Naive thymus-derived CD4-positive, alpha-beta T cell (primary cell): ENCODE data around the gene NT5C2. TPM values are rescaled to one million over a fixed set of nuclear protein-coding genes. Genes with fewer than 3 reads are reported as not detected.

Experiments
- ATAC-seq: fragments of 150-1000 bp; cut with Tn5 transposase; 2 replicates; pipeline ENCODE4 v1.10.0; 2021; ENCODE audit warnings: mild to moderate bottlenecking, moderate library complexity
- CTCF ChIA-PET: fragments of 350-600 bp; sonication (Branson Sonifier 250); formaldehyde crosslinking; loops from one replicate; lab custom pipeline; 2021; ENCODE audit warnings: antibody characterized with exemption; lab: Charles Lee
- POLR2A ChIA-PET: fragments of 350-600 bp; sonication (Branson Sonifier 250); formaldehyde crosslinking; loops from one replicate; lab custom pipeline; 2021; ENCODE audit warnings: antibody characterized with exemption, inconsistent platforms; lab: Charles Lee
- DNase-seq, 9 donors: peaks; one replicate each; pipeline versions ENCODE4 v3.0.0 to v3.0.0-alpha.2; 2020 to 2022; ENCODE audit warnings: mixed read lengths in 1 of 9
- H3K27ac ChIP-seq: one replicate; pipeline ENCODE4 v1.7.0; 2013; ENCODE audit warnings: mild to moderate bottlenecking, low read depth, low read length, moderate library complexity
- H3K27me3 ChIP-seq, 2 donors: one replicate each; pipeline ENCODE4 v1.7.0; 2013; ENCODE audit warnings: low read length in 2 of 2, mild to moderate bottlenecking in 2 of 2, moderate library complexity in 2 of 2; ENCODE audit not compliant: control insufficient read depth in 2 of 2, insufficient read depth in 2 of 2
- H3K36me3 ChIP-seq, 3 experiments: 1 replicate in 2 of 3; 2 replicates in 1 of 3; pipeline ENCODE4 v1.7.0; 2013; ENCODE audit warnings: low read length in 3 of 3, mild to moderate bottlenecking in 3 of 3, moderate library complexity in 1 of 3; ENCODE audit not compliant: insufficient read depth in 3 of 3, control insufficient read depth in 2 of 3
- H3K4me1 ChIP-seq, 2 donors: one replicate each; pipeline ENCODE4 v1.7.0; 2013; ENCODE audit warnings: low read length in 2 of 2, mild to moderate bottlenecking in 2 of 2, moderate library complexity in 1 of 2; ENCODE audit not compliant: control insufficient read depth in 2 of 2, insufficient read depth in 2 of 2
- H3K4me3 ChIP-seq: 2 replicates; pipeline ENCODE4 v1.7.0; 2013; ENCODE audit warnings: mild to moderate bottlenecking, low read length
- H3K9me3 ChIP-seq, 3 experiments: 1 replicate in 2 of 3; 2 replicates in 1 of 3; pipeline ENCODE4 v1.7.0; 2013; ENCODE audit warnings: low read length in 3 of 3; ENCODE audit not compliant: control insufficient read depth in 2 of 3
- H3K27ac Mint-ChIP-seq, 9 donors: one replicate each; pipeline ENCODE4 v1.8.0; 2020 to 2022; ENCODE audit warnings: mixed read lengths in 9 of 9, mild to moderate bottlenecking in 8 of 9, moderate library complexity in 5 of 9, inconsistent platforms in 2 of 9
- H3K27me3 Mint-ChIP-seq, 5 donors: one replicate each; pipeline ENCODE4 v1.8.0; 2021 to 2022; ENCODE audit warnings: mixed read lengths in 5 of 5, mild to moderate bottlenecking in 1 of 5
- H3K36me3 Mint-ChIP-seq, 5 donors: one replicate each; pipeline ENCODE4 v1.8.0; 2020 to 2022; ENCODE audit warnings: mixed read lengths in 5 of 5, mild to moderate bottlenecking in 3 of 5, inconsistent platforms in 1 of 5
- H3K4me1 Mint-ChIP-seq, 7 donors: one replicate each; pipeline ENCODE4 v1.8.0; 2020 to 2022; ENCODE audit warnings: mixed read lengths in 7 of 7, mild to moderate bottlenecking in 3 of 7, inconsistent platforms in 1 of 7
- H3K4me3 Mint-ChIP-seq, 10 donors: one replicate each; pipeline ENCODE4 v1.8.0; 2020 to 2022; ENCODE audit warnings: mild to moderate bottlenecking in 10 of 10, mixed read lengths in 10 of 10, moderate library complexity in 6 of 10, inconsistent platforms in 2 of 10
- H3K9me3 Mint-ChIP-seq, 11 donors: one replicate each; pipeline ENCODE4 v1.8.0; 2020 to 2022; ENCODE audit warnings: mixed read lengths in 11 of 11, mild to moderate bottlenecking in 4 of 11, inconsistent platforms in 1 of 11, moderate library complexity in 1 of 11
- intact Hi-C, 2 donors: fragments of 100-400 bp; cut with micrococcal nuclease; formaldehyde crosslinking; loops; one replicate each; pipeline ENCODE4 v1.15.1; 2023
- polyA plus RNA-seq, 2 donors: library from polyadenylated mRNA; unstranded; fragments of 300-500 nt; fragmentation: Illumina TruSeq; gene quantifications; one replicate each; pipeline ENCODE4 v1.2.3, GENCODE V29; 2021
- total RNA-seq, 6 experiments: library from RNA in 5 of 6; stranded (reverse) in 5 of 6; gene quantifications; 1 replicate in 5 of 6; 2 replicates in 1 of 6; pipeline ENCODE4 v1.2.3 and lab custom pipeline; 2021 to 2026

The NT5C2 gene
- total and polyA plus RNA-seq, 7 experiments from 2014 or later: 48.7 to 87.8 (median 68.9) TPM

DNA sequence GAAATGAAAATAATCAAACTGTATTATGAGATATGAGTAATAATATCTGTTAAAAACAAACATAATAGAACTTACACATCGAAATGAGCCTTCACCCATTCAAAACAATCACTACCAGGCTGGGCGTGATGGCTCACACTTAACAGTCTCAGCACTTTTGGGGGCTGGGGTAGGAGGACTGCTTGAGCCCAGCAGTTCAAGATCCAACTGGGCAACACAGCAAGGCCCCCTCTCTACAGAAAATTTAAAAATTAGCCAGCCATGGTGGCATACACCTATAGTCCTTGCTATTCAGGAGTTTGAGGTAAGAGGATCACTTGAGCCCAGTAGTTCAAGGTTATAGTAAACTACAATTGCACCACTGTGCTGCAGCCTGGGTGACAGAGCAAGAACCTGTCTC is 75.8 kb downstream of the NT5C2 start:
- H3K27me3 Mint-ChIP-seq: no peaks in the 10 kb centered on the region
- no peak overlapping the region for H3K27ac Mint-ChIP-seq
- CTCF ChIA-PET: no interaction called here
- Histone ChIP-seq H3K9me3 (no peaks in the 10 kb centered on the region), H3K36me3 (no peaks in the 10 kb centered on the region), H3K27ac (no peak overlapping the region), H3K4me1 (no peaks in the 10 kb centered on the region), H3K27me3 (no peaks in the 10 kb centered on the region), H3K4me3 (no peak overlapping the region)
- no peaks in the 10 kb centered on the region for H3K9me3 Mint-ChIP-seq
- DNase-seq (no peak), ATAC-seq (no peak)
- intact Hi-C loops: no loop called here
- peaks cover 3 to 19% (median 7%) of the 10 kb centered on the region in 7 donors for H3K4me1 Mint-ChIP-seq
- H3K36me3 Mint-ChIP-seq: peaks cover 0 to 7% (median 6%) of the 10 kb centered on the region in 5 donors
- POLR2A ChIA-PET: no interaction called here
- no peak overlapping the region for H3K4me3 Mint-ChIP-seq

DNA sequence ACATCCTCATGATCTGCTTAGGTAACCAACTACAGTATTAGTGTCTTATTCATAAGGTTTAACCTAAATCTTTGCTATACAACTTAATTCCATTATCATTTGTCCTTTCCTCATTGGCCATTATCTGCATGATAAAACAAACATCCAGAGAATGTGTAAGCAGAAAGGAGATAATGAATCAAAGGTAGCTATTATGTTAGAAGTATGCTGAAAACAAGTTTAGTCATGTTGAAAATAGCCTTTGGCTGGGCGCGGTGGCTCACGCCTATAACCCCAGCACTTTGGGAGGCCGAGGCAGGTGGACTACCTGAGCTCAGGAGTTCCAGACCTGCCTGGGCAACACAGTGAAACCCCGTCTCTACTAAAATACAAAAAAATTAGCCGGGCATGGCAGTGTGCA is 78.2 kb downstream of the NT5C2 start:
- intact Hi-C loops: no loop called here
- peaks cover 6 to 17% (median 8%) of the 10 kb centered on the region in 7 donors for H3K4me1 Mint-ChIP-seq
- no peaks in the 10 kb centered on the region for H3K4me1 ChIP-seq
- no peak overlapping the region for H3K27ac ChIP-seq
- no peak overlapping the region for H3K27ac Mint-ChIP-seq
- POLR2A ChIA-PET: no interaction called here
- H3K27me3 Mint-ChIP-seq: no peaks in the 10 kb centered on the region
- H3K36me3 Mint-ChIP-seq: peaks cover 3 to 8% (median 6%) of the 10 kb centered on the region in 5 donors
- H3K9me3 Mint-ChIP-seq: no peaks in the 10 kb centered on the region
- no peaks in the 10 kb centered on the region for H3K9me3 ChIP-seq
- H3K4me3 Mint-ChIP-seq: no peak overlapping the region
- no peak for ATAC-seq
- CTCF ChIA-PET: no interaction called here
- no peak overlapping the region for H3K4me3 ChIP-seq
- no peaks in the 10 kb centered on the region for H3K36me3 ChIP-seq
- H3K27me3 ChIP-seq: no peaks in the 10 kb centered on the region
- DNase-seq: no peak

DNA sequence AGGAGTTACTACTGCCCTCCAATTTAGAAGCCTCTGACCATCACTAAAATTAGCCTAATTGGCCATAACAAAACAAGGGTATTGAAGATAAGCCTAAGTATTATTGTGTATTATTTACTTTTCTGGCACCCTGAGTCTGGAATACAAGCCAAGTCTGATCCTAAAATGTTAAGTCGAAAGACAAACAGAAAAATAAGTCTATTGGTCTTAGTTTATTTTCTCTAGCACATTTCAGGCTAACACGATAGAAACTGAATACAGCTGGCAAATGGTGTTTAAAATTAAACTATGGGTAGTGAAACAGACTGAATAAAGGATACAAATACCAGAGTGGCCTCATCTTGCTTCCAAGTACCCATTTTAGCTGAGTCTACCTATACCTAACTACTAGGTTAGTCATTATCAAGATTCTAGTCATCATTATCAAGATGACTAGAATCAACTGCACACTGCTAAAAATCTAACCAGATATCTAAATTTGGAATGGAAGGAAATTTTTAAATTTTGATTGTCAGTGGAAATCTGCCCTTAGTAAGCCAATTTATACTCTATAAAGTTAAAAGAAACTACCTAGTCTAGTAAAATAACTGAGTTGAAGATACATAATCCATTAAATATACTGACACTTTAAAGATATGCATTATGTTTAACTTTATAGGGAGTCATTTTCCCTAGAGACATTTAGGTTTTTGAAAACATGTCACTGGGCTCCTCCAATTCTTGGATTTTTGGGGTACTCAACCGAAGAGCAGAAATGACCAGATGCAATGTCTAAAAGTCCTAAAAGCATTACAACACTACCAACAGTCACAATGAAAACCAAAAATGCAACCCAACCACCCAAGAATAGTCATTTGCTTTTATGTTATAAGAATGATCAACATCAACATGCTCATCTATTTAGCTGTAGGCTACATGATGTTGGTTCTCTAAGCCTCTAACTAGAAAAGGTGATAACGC is 80.9 kb downstream of the NT5C2 start:
- peak overlapping the region in 1 of 9 donors; percentile 6 for H3K27ac Mint-ChIP-seq
- Histone ChIP-seq H3K4me3 (no peak overlapping the region), H3K27me3 (no peaks in the 10 kb centered on the region), H3K27ac (no peak overlapping the region), H3K36me3 (no peaks in the 10 kb centered on the region), H3K9me3 (no peaks in the 10 kb centered on the region), H3K4me1 (no peaks in the 10 kb centered on the region)
- ATAC-seq: no peak
- DNase-seq: no peak
- CTCF ChIA-PET: no interaction called here
- POLR2A ChIA-PET: no interaction called here
- intact Hi-C loops: no loop called here
- H3K4me1 Mint-ChIP-seq: peaks cover 0 to 14% (median 11%) of the 10 kb centered on the region in 7 donors
- no peaks in the 10 kb centered on the region for H3K27me3 Mint-ChIP-seq
- H3K36me3 Mint-ChIP-seq: peaks cover 3 to 11% (median 6%) of the 10 kb centered on the region in 5 donors
- H3K4me3 Mint-ChIP-seq: no peak overlapping the region
- H3K9me3 Mint-ChIP-seq: no peaks in the 10 kb centered on the region

DNA sequence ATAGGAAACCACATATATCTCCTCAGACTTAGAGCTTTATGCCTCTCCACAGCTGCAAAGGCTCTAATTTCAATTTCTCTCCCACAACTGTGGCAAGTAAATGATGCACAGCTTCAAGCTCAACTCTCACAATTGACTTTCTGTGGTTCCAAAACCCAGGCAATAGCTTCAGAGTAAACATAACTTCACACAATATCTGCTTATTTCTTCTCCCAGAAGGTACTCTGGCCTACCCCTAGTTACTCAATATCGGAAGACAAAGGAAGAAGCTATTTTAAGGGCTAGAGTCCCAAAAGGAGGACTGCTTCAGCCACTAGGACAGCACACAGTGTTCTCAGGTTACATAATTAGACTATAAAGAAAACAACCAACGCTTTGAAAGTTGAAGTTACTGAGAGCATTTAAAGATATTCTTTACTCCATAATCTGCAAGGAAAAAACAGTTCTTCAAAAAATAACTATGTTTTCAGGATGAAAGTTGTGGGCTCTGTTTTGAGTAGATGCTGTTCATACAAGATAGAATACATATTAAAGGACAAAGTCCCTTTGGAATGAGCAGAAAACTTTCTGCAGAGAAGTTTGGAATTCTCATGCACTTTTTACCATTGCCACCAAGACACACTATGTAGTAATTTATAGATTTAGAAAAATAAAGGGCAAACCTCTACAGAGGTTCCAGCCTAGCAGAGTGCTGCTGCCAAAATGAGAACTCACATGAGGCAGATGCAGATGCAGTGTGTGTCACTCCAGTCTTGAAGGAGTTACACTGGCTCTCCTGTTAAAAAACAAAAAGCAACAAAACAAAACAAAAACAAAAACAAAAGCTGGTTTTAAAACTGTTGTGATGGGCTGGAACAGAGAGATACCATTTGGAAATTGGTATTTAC is 81.8 kb downstream of the NT5C2 start:
- Histone ChIP-seq H3K9me3 (no peaks in the 10 kb centered on the region), H3K27ac (no peak overlapping the region), H3K4me1 (no peaks in the 10 kb centered on the region), H3K4me3 (no peak overlapping the region), H3K27me3 (no peaks in the 10 kb centered on the region), H3K36me3 (no peaks in the 10 kb centered on the region)
- no peak for ATAC-seq
- ChIA-PET POLR2A (no interaction called here), CTCF (no interaction called here)
- H3K27me3 Mint-ChIP-seq: no peaks in the 10 kb centered on the region
- H3K4me1 Mint-ChIP-seq: peaks cover 0 to 12% (median 8%) of the 10 kb centered on the region in 7 donors
- H3K4me3 Mint-ChIP-seq: no peak overlapping the region
- DNase-seq: no peak
- H3K27ac Mint-ChIP-seq: peak overlapping the region in 3 of 9 donors; percentile 10 to 61 (median 60)
- H3K36me3 Mint-ChIP-seq: peaks cover 3 to 12% (median 6%) of the 10 kb centered on the region in 5 donors
- no peaks in the 10 kb centered on the region for H3K9me3 Mint-ChIP-seq
- intact Hi-C loops: no loop called here

DNA sequence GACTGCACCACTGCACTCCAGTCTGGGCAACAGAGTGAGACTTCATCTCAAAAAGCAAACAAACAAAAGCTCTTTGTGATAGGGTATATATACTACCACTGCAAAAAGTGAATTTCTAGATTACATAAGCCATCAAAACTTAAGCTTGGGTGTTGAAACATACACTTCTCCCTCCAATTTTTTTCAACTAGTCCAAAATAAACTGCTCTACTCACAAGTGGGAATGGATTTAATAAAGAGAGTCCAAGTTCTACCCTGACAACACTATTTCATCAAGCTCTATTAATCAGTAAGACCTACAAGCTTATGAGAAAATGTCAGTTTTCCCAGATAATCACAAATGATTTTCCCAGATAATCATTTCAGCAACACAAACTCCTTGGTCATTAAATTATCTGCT is 82.7 kb downstream of the NT5C2 start:
- no peak for ATAC-seq
- Histone ChIP-seq H3K4me3 (no peak overlapping the region), H3K27me3 (no peaks in the 10 kb centered on the region), H3K27ac (no peak overlapping the region), H3K9me3 (no peaks in the 10 kb centered on the region), H3K36me3 (no peaks in the 10 kb centered on the region), H3K4me1 (no peaks in the 10 kb centered on the region)
- H3K36me3 Mint-ChIP-seq: peaks cover 3 to 16% (median 6%) of the 10 kb centered on the region in 5 donors
- intact Hi-C loops: no loop called here
- no peak overlapping the region for H3K4me3 Mint-ChIP-seq
- ChIA-PET POLR2A (no interaction called here), CTCF (no interaction called here)
- no peak for DNase-seq
- peaks cover 0 to 12% (median 8%) of the 10 kb centered on the region in 7 donors for H3K4me1 Mint-ChIP-seq
- H3K27ac Mint-ChIP-seq: peak overlapping the region in 1 of 9 donors; percentile 48
- no peaks in the 10 kb centered on the region for H3K27me3 Mint-ChIP-seq
- no peaks in the 10 kb centered on the region for H3K9me3 Mint-ChIP-seq

DNA sequence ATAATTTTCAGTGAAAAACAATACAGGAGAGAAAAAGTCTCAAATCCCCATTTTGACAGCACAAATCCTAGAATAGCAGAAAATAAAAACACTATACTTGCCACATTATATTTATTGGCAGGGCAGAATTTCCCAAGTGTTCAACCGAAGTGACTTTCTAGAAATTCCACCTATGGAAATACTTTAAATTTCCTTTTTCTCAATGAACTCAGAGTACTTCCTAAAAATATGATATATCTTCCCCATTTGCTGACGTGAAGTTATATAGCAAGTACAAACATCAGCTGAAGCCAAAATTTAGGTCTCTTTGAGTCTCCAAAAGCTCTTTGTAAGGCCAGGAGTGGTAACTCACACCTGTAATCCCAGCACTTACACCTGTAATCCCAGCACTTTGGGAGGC is 83.3 kb downstream of the NT5C2 start:
- Mint-ChIP-seq H3K4me3 (no peak overlapping the region), H3K9me3 (no peaks in the 10 kb centered on the region), H3K36me3 (peaks cover 3 to 15% (median 6%) of the 10 kb centered on the region in 5 donors), H3K27ac (peak overlapping the region in 1 of 9 donors; percentile 34), H3K27me3 (no peaks in the 10 kb centered on the region), H3K4me1 (peaks cover 0 to 12% (median 6%) of the 10 kb centered on the region in 7 donors)
- intact Hi-C loops: no loop called here
- no peaks in the 10 kb centered on the region for H3K4me1 ChIP-seq
- H3K9me3 ChIP-seq: no peaks in the 10 kb centered on the region
- H3K27me3 ChIP-seq: no peaks in the 10 kb centered on the region
- ChIA-PET POLR2A (no interaction called here), CTCF (no interaction called here)
- ATAC-seq: no peak
- H3K36me3 ChIP-seq: no peaks in the 10 kb centered on the region
- H3K27ac ChIP-seq: no peak overlapping the region
- no peak overlapping the region for H3K4me3 ChIP-seq
- DNase-seq: no peak
